GM18499 (cell line): ENCODE measurements around the gene MYO18B.

Experiments
- ATAC-seq: cut with Tn5 transposase; IDR thresholded peaks from one replicate; pipeline ENCODE4 v1.9.1; 2021; ENCODE audit warnings: moderate number of reproducible peaks; ENCODE audit not compliant: insufficient read depth, unreplicated experiment

Gene MYO18B

GRCh38 chr22:25748140-25748539 lies 6.2 kb downstream of the MYO18B start:
- ATAC-seq: no peak

- no peak for ATAC-seq
Measured at GRCh38 chr22:25748704-25749103, 6.7 kb downstream of the MYO18B start.

GRCh38 chr22:25749420-25750169 lies 7.6 kb downstream of the MYO18B start:
- ATAC-seq: no peak

GRCh38 chr22:25750569-25751173 lies 8.7 kb downstream of the MYO18B start:
- ATAC-seq: no peak

- ATAC-seq: no peak
Measured at GRCh38 chr22:25751174-25751581, 9.2 kb downstream of the MYO18B start.

- no peak for ATAC-seq
Measured at GRCh38 chr22:25752615-25753214, 10.7 kb downstream of the MYO18B start.

- ATAC-seq: no peak
Measured at GRCh38 chr22:25753252-25753651, 11.3 kb downstream of the MYO18B start.

- ATAC-seq: no peak
Measured at GRCh38 chr22:25754527-25755202, 12.7 kb downstream of the MYO18B start.

- no peak for ATAC-seq
Measured at GRCh38 chr22:25757686-25758085, 15.7 kb downstream of the MYO18B start.

GRCh38 chr22:25758316-25758715 lies 16.3 kb downstream of the MYO18B start:
- ATAC-seq: no peak

- ATAC-seq: no peak
Measured at GRCh38 chr22:25759825-25760231, 17.8 kb downstream of the MYO18B start.

GRCh38 chr22:25760294-25760693 lies 18.3 kb downstream of the MYO18B start:
- ATAC-seq: no peak

- ATAC-seq: no peak
Measured at GRCh38 chr22:25760848-25761595, 19.0 kb downstream of the MYO18B start.

GRCh38 chr22:25762147-25762546 lies 20.2 kb downstream of the MYO18B start:
- no peak for ATAC-seq

- ATAC-seq: no peak
Measured at GRCh38 chr22:25763239-25763777, 21.3 kb downstream of the MYO18B start.

GRCh38 chr22:25764270-25765015 lies 22.5 kb downstream of the MYO18B start:
- no peak for ATAC-seq

GRCh38 chr22:25765016-25765367 lies 23.0 kb downstream of the MYO18B start:
- no peak for ATAC-seq

- no peak for ATAC-seq
Measured at GRCh38 chr22:25765801-25766200, 23.8 kb downstream of the MYO18B start.

- no peak for ATAC-seq
Measured at GRCh38 chr22:25766418-25766817, 24.4 kb downstream of the MYO18B start.

- no peak for ATAC-seq
Measured at GRCh38 chr22:25770333-25770732, 28.3 kb downstream of the MYO18B start.
